GM12878 (cell line): ENCODE measurements around the gene IREB2. TPM values are rescaled to one million over a fixed set of nuclear protein-coding genes. Genes with fewer than 3 reads are reported as not detected.

Source experiments
- ATAC-seq: fragments of 200-7000 bp; cut with Tn5 transposase; 3 replicates; pipeline ENCODE4 v1.9.1; 2020; ENCODE audit warnings: mild to moderate bottlenecking, moderate library complexity
- BruUV-seq: library from RNA; stranded (reverse); fragments of 400-500 nt; replicated peaks from 2 replicates; lab custom pipeline; 2021; lab: Mats Ljungman, UMichigan
- CTCF ChIA-PET: fragments of 300-600 bp; sonication (Branson Sonifier 250); formaldehyde crosslinking; extraction: SDS; loops from one replicate; lab custom pipeline; 2021; ENCODE audit warnings: inconsistent platforms; lab: Yijun Ruan, JAX
- POLR2A ChIA-PET: fragments of 350-600 bp; formaldehyde crosslinking; extraction: SDS; loops from one replicate; lab custom pipeline; 2021; ENCODE audit warnings: inconsistent platforms; lab: Charles Lee
- RAD21 ChIA-PET: fragments of 300-600 bp; sonication (Branson Sonifier 250); formaldehyde crosslinking; loops from one replicate; lab custom pipeline; 2023; ENCODE audit warnings: antibody characterized with exemption; ENCODE audit not compliant: unreplicated experiment; lab: Charles Lee
- SMC1A ChIA-PET: fragments of 300-600 bp; sonication (Branson Sonifier 250); formaldehyde crosslinking; loops from one replicate; lab custom pipeline; 2023; ENCODE audit not compliant: unreplicated experiment, uncharacterized antibody; lab: Charles Lee
- DNase-seq: peaks from one replicate; pipeline ENCODE4 v3.0.0-alpha.2; 2011; ENCODE audit warnings: low read depth, low spot score
- FAIRE-seq: peaks from 3 replicates; lab custom pipeline; 2011; peaks lifted over from hg19 to GRCh38; lab: Jason Lieb, UNC
- H2AFZ ChIP-seq: 2 replicates; pipeline ENCODE4 v1.6.0; 2011; ENCODE audit warnings: low read depth, low read length, control low read depth; ENCODE audit not compliant: control insufficient read depth
- H3K27ac ChIP-seq: 2 replicates; pipeline ENCODE4 v1.5.1; 2011; ENCODE audit warnings: control low read depth; ENCODE audit not compliant: control insufficient read depth, insufficient read depth
- H3K27me3 ChIP-seq, 2 experiments: replicated peaks in 1 of 2; 2 replicates each; pipeline versions ENCODE4 v1.6.0 to v1.6.1; 2011; ENCODE audit warnings: low read length in 1 of 2; ENCODE audit not compliant: control insufficient read depth in 2 of 2, insufficient read depth in 2 of 2
- H3K36me3 ChIP-seq, 2 experiments: 2 replicates each; pipeline ENCODE4 v1.5.1; 2011; ENCODE audit warnings: low read length in 1 of 2; ENCODE audit not compliant: control insufficient read depth in 2 of 2, insufficient read depth in 2 of 2
- H3K4me1 ChIP-seq: 2 replicates; pipeline ENCODE4 v1.6.1; 2011; ENCODE audit warnings: mild to moderate bottlenecking, low read length, moderate library complexity, mixed read lengths; ENCODE audit not compliant: control insufficient read depth, insufficient read depth
- H3K4me2 ChIP-seq: 2 replicates; pipeline ENCODE4 v1.6.0; 2011; ENCODE audit warnings: control low read depth; ENCODE audit not compliant: control insufficient read depth, insufficient read depth
- H3K4me3 ChIP-seq: fragments of 200-600 bp; sonication (generic); 2 replicates; pipeline ENCODE4 v1.5.1; 2016
- H3K79me2 ChIP-seq: 2 replicates; pipeline ENCODE4 v1.6.0; 2011; ENCODE audit warnings: low read length; ENCODE audit not compliant: control insufficient read depth, insufficient read depth
- H3K9ac ChIP-seq: 2 replicates; pipeline ENCODE4 v1.8.0; 2011; ENCODE audit warnings: low read length, control low read depth, mixed read lengths; ENCODE audit not compliant: control insufficient read depth, insufficient read depth
- H3K9me3 ChIP-seq: replicated peaks from 3 replicates; pipeline ENCODE4 v1.5.1; 2011; ENCODE audit warnings: mild to moderate bottlenecking, low read length; ENCODE audit not compliant: control insufficient read depth, insufficient read depth
- H4K20me1 ChIP-seq: 2 replicates; pipeline ENCODE4 v1.6.0; 2011; ENCODE audit not compliant: control insufficient read depth, insufficient read depth
- CHD1 ChIP-seq: IDR thresholded peaks from 2 replicates; pipeline ENCODE4 v1.6.1; 2012; ENCODE audit warnings: low read depth, low read length, improper control_type of control experiment
- MTA3 ChIP-seq: IDR thresholded peaks from 2 replicates; pipeline ENCODE4 v1.6.1; 2012; ENCODE audit warnings: low read length, inconsistent platforms, borderline replicate concordance
- SRF ChIP-seq, 2 experiments: IDR thresholded peaks; 2 replicates each; pipeline ENCODE4 v1.6.1; 2011; ENCODE audit warnings: low read depth in 2 of 2, low read length in 2 of 2, mild to moderate bottlenecking in 1 of 2, moderate library complexity in 1 of 2
- TAF1 ChIP-seq: IDR thresholded peaks from 2 replicates; pipeline ENCODE4 v1.6.1; 2011; ENCODE audit warnings: mild to moderate bottlenecking, low read depth, low read length, borderline replicate concordance
- YBX1 ChIP-seq: fragments of 450-650 bp; IDR thresholded peaks from 2 replicates; pipeline ENCODE4 v1.6.1; 2016; ENCODE audit warnings: antibody characterized with exemption
- ZNF622 ChIP-seq: fragments of 450-650 bp; IDR thresholded peaks from 2 replicates; pipeline ENCODE4 v1.6.1; 2017; ENCODE audit warnings: mild to moderate bottlenecking, inconsistent platforms
- WGBS: methylation state at CpG from one replicate; pipeline ENCODE4 v1.1.6; 2016; ENCODE audit warnings: low lambda C conversion rate; ENCODE audit not compliant: insufficient replicate concordance, insufficient coverage; ENCODE audit errors: missing lambda C conversion rate; 5-methylcytosine and 5-hydroxymethylcytosine counted together
- in situ Hi-C: fragments of 300-500 bp; cut with MboI; formaldehyde crosslinking; loops from 9 replicates; pipeline ENCODE4 v1.14.3; 2018; ENCODE audit warnings: mixed read lengths
- intact Hi-C: fragments of 100-400 bp; cut with micrococcal nuclease; formaldehyde crosslinking; loops from one replicate; pipeline ENCODE4 v1.14.2; 2022; ENCODE audit not compliant: unreplicated experiment
- polyA plus RNA-seq, 11 experiments: library from polyadenylated mRNA; depleted of rRNA in 4 of 11; unstranded in 6 of 11; stranded (reverse) in 5 of 11; fragments of >200 nt; fragmentation: Nextera tagmentation in 4 of 11; fragmentation: Illumina TruSeq in 1 of 11; extraction: Ambion mirVana in 4 of 11; extraction: Trizol in 1 of 11; gene quantifications; 1 replicate in 1 of 11; 2 replicates in 10 of 11; pipeline versions ENCODE4 v1.2.1 to v1.2.3, GENCODE V29; 2011 to 2016; ENCODE audit warnings: inconsistent platforms in 2 of 11, missing spikeins in 2 of 11, low read depth in 1 of 11
- total RNA-seq, 4 experiments: library from RNA; depleted of rRNA in 3 of 4; stranded (reverse); fragments of >200 nt in 3 of 4; fragmentation: Illumina TruSeq in 1 of 4; extraction: Trizol in 1 of 4; gene quantifications; 2 replicates each; pipeline versions ENCODE4 v1.2.1 to v1.2.3, GENCODE V29; 2013 to 2021

IREB2 gene
- total and polyA plus RNA-seq, 10 of the 15 experiments (the other 5 are each of a cell fraction or from before 2014, with no cell fraction given) = 13.0 to 52.4 (median 24.4) TPM

- no peak for TF ChIP-seq ZNF622
These were observed 18.4 kb downstream of the IREB2 start (continued) for GRCh38 chr15:78456426-78456825.

DNA sequence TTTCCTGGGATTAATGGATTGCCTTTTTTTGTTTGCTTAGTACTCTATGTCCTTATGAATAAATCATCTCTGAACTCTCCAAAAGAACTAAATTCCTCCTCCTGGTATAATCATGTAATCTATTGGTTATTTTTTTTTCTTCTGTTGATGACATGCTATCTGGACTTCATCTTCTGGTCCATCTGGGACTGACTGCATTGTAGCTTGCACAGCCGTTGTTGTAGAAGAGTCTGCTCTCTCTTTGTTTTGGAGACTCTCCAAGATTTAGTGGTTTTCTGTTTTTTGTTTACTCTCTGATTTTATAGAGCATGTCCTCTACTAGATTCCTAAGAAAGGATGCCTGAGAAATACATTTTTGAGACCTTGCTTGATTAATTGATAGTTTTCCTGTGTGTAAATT is 19.1 kb downstream of the IREB2 start:
- RAD21 ChIA-PET = no interaction called here
- Histone ChIP-seq H2AFZ (no peak overlapping the region), H4K20me1 (no peaks in the 10 kb centered on the region), H3K4me3 (no peak overlapping the region), H3K27me3 (no peaks in the 10 kb centered on the region), H3K9ac (no peak overlapping the region), H3K9me3 (no peaks in the 10 kb centered on the region), H3K27ac (no peak overlapping the region), H3K36me3 (no peaks in the 10 kb centered on the region; a peak in 1 of 4 replicates), H3K79me2 (peaks cover 85% of the 10 kb centered on the region), H3K4me2 (no peak overlapping the region; the same call in 1 of the 2 replicates), H3K4me1 (peaks cover 10% of the 10 kb centered on the region)
- intact Hi-C loops = no loop called here
- DNase-seq (no peak), ATAC-seq (no peak), FAIRE-seq (no peak)
- WGBS = 39% methylated on average over 1 of the region's 1 CpG
- no TSS peak for BruUV-seq
- POLR2A ChIA-PET = interaction anchor here (0.5 kb wide), 1 partner anchor 122 kb away, joined by 4 read pairs; no protein-coding TSS in a partner anchor
- TF ChIP-seq CHD1 (no peak), TAF1 (no peak), YBX1 (no peak), SRF (IDR thresholded peaks at IDR 0.05; ENCODE audit: low read depth in 2 of 2, low read length in 2 of 2) (no peak), MTA3 (no peak)
- CTCF ChIA-PET = interaction anchor here (0.7 kb wide), 1 partner anchor 13 kb away, joined by 4 read pairs; no protein-coding TSS in a partner anchor
- SMC1A ChIA-PET = interaction anchor here (2.0 kb wide), 1 partner anchor 18 kb away, joined by 6 read pairs; no protein-coding TSS in a partner anchor
- in situ Hi-C loops = no loop called here
